ENCODE data around the gene IPO8. TPM values are rescaled to one million over a fixed set of nuclear protein-coding genes. Genes with fewer than 3 reads are reported as not detected.
"Not testable (repeated sequence)": the region's sequence is repeated elsewhere in the genome, so short reads cannot be mapped to it uniquely, and the experiment has no call there.

IPO8 gene
- total and polyA plus RNA-seq, 2 donors (not counting 3 experiments of a cell fraction or from before 2014, with no cell fraction given), result 7.2 to 52.5 TPM

GRCh38 chr12:30594509-30594908 is 101.2 kb downstream of the IPO8 start:
- no peak overlapping the region for H2AFZ ChIP-seq (ENCODE audit: low read depth, low read length)
- no TSS peak for BruUV-seq (replicated peaks)
- DNase-seq (ENCODE audit: low read depth, low spot score) (no peak), FAIRE-seq (no peak)
- H3K79me2 ChIP-seq (ENCODE audit: control insufficient read depth, insufficient read depth, low read length), result no peaks in the 10 kb centered on the region
- H3K9me3 ChIP-seq (replicated peaks; ENCODE audit: control insufficient read depth, insufficient read depth, low read length), result no peaks in the 10 kb centered on the region
- H3K9me1 ChIP-seq (replicated peaks; ENCODE audit: control insufficient read depth, extremely low read depth, insufficient read depth, low read length), result no peaks in the 10 kb centered on the region
- no peak overlapping the region for H3K9ac ChIP-seq (replicated peaks; ENCODE audit: extremely low read depth, insufficient read depth, low read length)
- no peaks in the 10 kb centered on the region for H4K20me1 ChIP-seq (replicated peaks; ENCODE audit: control insufficient read depth, extremely low read depth, insufficient read depth, low read length)
- H3K27me3 ChIP-seq (ENCODE audit: control insufficient read depth in 2 of 2, insufficient read depth in 2 of 2, low read length in 2 of 2), result no peaks in the 10 kb centered on the region
- no peak overlapping the region for H3K27ac ChIP-seq (ENCODE audit: insufficient read depth, low read depth, low read length)
- intact Hi-C loops (cut with micrococcal nuclease) (no loop called here), dilution Hi-C loops (cut with MboI; ENCODE audit: extremely low pct_ligation_motif_present, low sequenced_read_pairs) (no loop called here)
- H3K4me1 ChIP-seq (ENCODE audit: control insufficient read depth, extremely low read depth, insufficient read depth, low read length), result peaks cover 8% of the 10 kb centered on the region
- ChIA-PET CTCF (no interaction called here), POLR2A (no interaction called here)
- no peak overlapping the region for H3K4me2 ChIP-seq (ENCODE audit: insufficient read depth, low read length)
- no peak overlapping the region for H3K4me3 ChIP-seq (replicated peaks in 1 of 3; ENCODE audit: insufficient read depth in 1 of 3, low read depth in 1 of 3, low read length in 3 of 3)
- no peaks in the 10 kb centered on the region for H3K36me3 ChIP-seq (ENCODE audit: control insufficient read depth in 2 of 2, extremely low read depth in 1 of 2, insufficient read depth in 2 of 2, low read length in 2 of 2)
- TF ChIP-seq POLR2A (IDR thresholded peaks at IDR 0.05; ENCODE audit: low read depth, low read length), result no peak
- no peak for TF ChIP-seq JUN (IDR thresholded peaks at IDR 0.05; ENCODE audit: borderline replicate concordance, insufficient read depth, insufficient read length, low read depth)

- H3K27ac ChIP-seq (ENCODE audit: insufficient read depth, low read depth, low read length); H3K9me3 ChIP-seq (replicated peaks; ENCODE audit: control insufficient read depth, insufficient read depth, low read length); H3K4me2 ChIP-seq (ENCODE audit: insufficient read depth, low read length); H3K9me1 ChIP-seq (replicated peaks; ENCODE audit: control insufficient read depth, extremely low read depth, insufficient read depth, low read length); POLR2A ChIA-PET; H4K20me1 ChIP-seq (replicated peaks; ENCODE audit: control insufficient read depth, extremely low read depth, insufficient read depth, low read length); H2AFZ ChIP-seq (ENCODE audit: low read depth, low read length); H3K79me2 ChIP-seq (ENCODE audit: control insufficient read depth, insufficient read depth, low read length); FAIRE-seq; BruUV-seq (replicated peaks); H3K27me3 ChIP-seq (ENCODE audit: control insufficient read depth in 2 of 2, insufficient read depth in 2 of 2, low read length in 2 of 2); H3K4me3 ChIP-seq (replicated peaks in 1 of 3; ENCODE audit: insufficient read depth in 1 of 3, low read depth in 1 of 3, low read length in 3 of 3); intact Hi-C loops (cut with micrococcal nuclease); DNase-seq (ENCODE audit: low read depth, low spot score); H3K9ac ChIP-seq (replicated peaks; ENCODE audit: extremely low read depth, insufficient read depth, low read length); H3K4me1 ChIP-seq (ENCODE audit: control insufficient read depth, extremely low read depth, insufficient read depth, low read length); CTCF ChIA-PET; H3K36me3 ChIP-seq (ENCODE audit: control insufficient read depth in 2 of 2, extremely low read depth in 1 of 2, insufficient read depth in 2 of 2, low read length in 2 of 2); dilution Hi-C loops (cut with MboI; ENCODE audit: extremely low pct_ligation_motif_present, low sequenced_read_pairs): not testable (repeated sequence)
These were observed 107.1 kb downstream of the IPO8 start for GRCh38 chr12:30588572-30588971.

- H3K9me3 ChIP-seq (replicated peaks; ENCODE audit: control insufficient read depth, insufficient read depth, low read length), result no peaks in the 10 kb centered on the region
- no peak overlapping the region for H3K9ac ChIP-seq (replicated peaks; ENCODE audit: extremely low read depth, insufficient read depth, low read length)
- DNase-seq (ENCODE audit: low read depth, low spot score) (no peak), FAIRE-seq (no peak)
- ChIA-PET POLR2A (no interaction called here), CTCF (no interaction called here)
- no peak overlapping the region for H3K27ac ChIP-seq (ENCODE audit: insufficient read depth, low read depth, low read length)
- intact Hi-C loops (cut with micrococcal nuclease), result no loop called here
- dilution Hi-C loops (cut with MboI; ENCODE audit: extremely low pct_ligation_motif_present, low sequenced_read_pairs), result no loop called here
- no peak overlapping the region for H2AFZ ChIP-seq (ENCODE audit: low read depth, low read length)
- H3K27me3 ChIP-seq (ENCODE audit: control insufficient read depth in 2 of 2, insufficient read depth in 2 of 2, low read length in 2 of 2), result no peaks in the 10 kb centered on the region
- H3K9me1 ChIP-seq (replicated peaks; ENCODE audit: control insufficient read depth, extremely low read depth, insufficient read depth, low read length), result no peaks in the 10 kb centered on the region
- no peaks in the 10 kb centered on the region for H3K4me1 ChIP-seq (ENCODE audit: control insufficient read depth, extremely low read depth, insufficient read depth, low read length)
- no peak for TF ChIP-seq MYC (IDR thresholded peaks at IDR 0.05; ENCODE audit: low read depth, low read length)
- TF ChIP-seq CTCF (IDR thresholded peaks at IDR 0.05; ENCODE audit: extremely low read depth in 1 of 2, insufficient read depth in 1 of 2, low read depth in 1 of 2, low read length in 2 of 2), result no peak
- TF ChIP-seq EZH2 (IDR thresholded peaks at IDR 0.05; ENCODE audit: borderline replicate concordance, low read depth, low read length, severe bottlenecking), result no peak
- TF ChIP-seq FOS (IDR thresholded peaks at IDR 0.05; ENCODE audit: borderline replicate concordance, insufficient read depth, low read length), result no peak
- TF ChIP-seq POLR2A (IDR thresholded peaks at IDR 0.05; ENCODE audit: low read depth, low read length), result no peak
- no peak for TF ChIP-seq POLR2AphosphoS5 (IDR thresholded peaks at IDR 0.05; ENCODE audit: insufficient read depth, low read depth, low read length)
- TF ChIP-seq JUN (IDR thresholded peaks at IDR 0.05; ENCODE audit: borderline replicate concordance, insufficient read depth, insufficient read length, low read depth), result no peak
- TF ChIP-seq GATA2 (IDR thresholded peaks at IDR 0.05; ENCODE audit: insufficient read depth, insufficient read length, low read depth, low read length), result no peak
- no peak for TF ChIP-seq MAX (IDR thresholded peaks at IDR 0.05; ENCODE audit: insufficient read depth, insufficient read length)
- H3K4me2 ChIP-seq (ENCODE audit: insufficient read depth, low read length), result no peak overlapping the region
- BruUV-seq (replicated peaks), result no TSS peak
- no peaks in the 10 kb centered on the region for H3K36me3 ChIP-seq (ENCODE audit: control insufficient read depth in 2 of 2, extremely low read depth in 1 of 2, insufficient read depth in 2 of 2, low read length in 2 of 2)
- H3K79me2 ChIP-seq (ENCODE audit: control insufficient read depth, insufficient read depth, low read length), result no peaks in the 10 kb centered on the region
- no peaks in the 10 kb centered on the region for H4K20me1 ChIP-seq (replicated peaks; ENCODE audit: control insufficient read depth, extremely low read depth, insufficient read depth, low read length)
- no peak overlapping the region for H3K4me3 ChIP-seq (replicated peaks in 1 of 3; ENCODE audit: insufficient read depth in 1 of 3, low read depth in 1 of 3, low read length in 3 of 3)
These were observed 107.9 kb downstream of the IPO8 start for GRCh38 chr12:30587782-30588181.
